Chondrocyte (in vitro differentiated cells): ENCODE results near the gene MED13L. TPM values are rescaled to one million over a fixed set of nuclear protein-coding genes. Genes with fewer than 3 reads are reported as not detected.

Source experiments
- DNase-seq: peaks from one replicate; pipeline ENCODE4 v3.0.0; 2021; ENCODE audit warnings: mixed read lengths, low spot score
- H3K27ac Mint-ChIP-seq: one replicate; pipeline ENCODE4 v1.8.0; 2021; ENCODE audit warnings: mild to moderate bottlenecking, moderate library complexity, mixed read lengths; ENCODE audit not compliant: unreplicated experiment
- H3K27me3 Mint-ChIP-seq: 2 replicates; pipeline ENCODE4 v1.8.0; 2021; ENCODE audit warnings: low read depth, mixed read lengths
- H3K36me3 Mint-ChIP-seq: 2 replicates; pipeline ENCODE4 v1.8.0; 2021; ENCODE audit warnings: low read depth, mixed read lengths
- H3K4me1 Mint-ChIP-seq: 2 replicates; pipeline ENCODE4 v1.8.0; 2021; ENCODE audit warnings: low read depth, mild to moderate bottlenecking, mixed read lengths
- H3K4me3 Mint-ChIP-seq: one replicate; pipeline ENCODE4 v1.8.0; 2021; ENCODE audit warnings: mild to moderate bottlenecking, moderate library complexity, mixed read lengths; ENCODE audit not compliant: unreplicated experiment
- H3K9me3 Mint-ChIP-seq: 2 replicates; pipeline ENCODE4 v1.8.0; 2021; ENCODE audit warnings: low read depth, mixed read lengths
- total RNA-seq: library from RNA; stranded (reverse); gene quantifications from 3 replicates; pipeline ENCODE4 v1.2.1, GENCODE V29; 2021
- TF ChIP-seq, protein P1 (sequence below): fragments of 200-600 bp; sonication (generic); IDR thresholded peaks from 2 replicates; pipeline ENCODE4 v1.5.0; 2021; ENCODE audit warnings: antibody characterized with exemption, mild to moderate bottlenecking, moderate library complexity

The MED13L gene
- total RNA-seq, 1 donor from 2014 or later = 162 TPM

DNA sequence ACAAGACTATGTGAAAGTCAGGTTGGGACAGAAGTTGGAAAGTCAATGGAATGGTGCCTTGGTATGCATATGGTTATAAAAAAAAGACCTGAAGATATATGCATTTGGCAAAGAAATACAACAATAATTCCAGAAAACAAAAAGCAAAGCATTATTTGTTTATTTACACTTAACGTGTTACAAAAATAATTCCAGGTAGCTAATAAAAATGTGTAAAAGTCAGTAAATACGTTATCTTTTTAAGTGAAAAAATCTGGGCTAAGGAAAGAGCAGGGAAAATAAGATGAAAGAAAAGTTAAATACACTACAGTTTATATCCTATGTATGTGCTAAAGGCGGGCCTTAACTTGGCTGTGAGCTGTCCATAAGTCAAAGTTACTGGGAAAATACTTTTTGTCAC is 266.3 kb downstream of the MED13L start:
- DNase-seq = no peak
- Mint-ChIP-seq H3K9me3 (no peaks in the 10 kb centered on the region), H3K36me3 (peaks cover 46% of the 10 kb centered on the region), H3K27me3 (no peaks in the 10 kb centered on the region), H3K4me1 (peaks cover 5% of the 10 kb centered on the region), H3K27ac (no peak overlapping the region), H3K4me3 (no peak overlapping the region)
- TF ChIP-seq, protein P1, sequence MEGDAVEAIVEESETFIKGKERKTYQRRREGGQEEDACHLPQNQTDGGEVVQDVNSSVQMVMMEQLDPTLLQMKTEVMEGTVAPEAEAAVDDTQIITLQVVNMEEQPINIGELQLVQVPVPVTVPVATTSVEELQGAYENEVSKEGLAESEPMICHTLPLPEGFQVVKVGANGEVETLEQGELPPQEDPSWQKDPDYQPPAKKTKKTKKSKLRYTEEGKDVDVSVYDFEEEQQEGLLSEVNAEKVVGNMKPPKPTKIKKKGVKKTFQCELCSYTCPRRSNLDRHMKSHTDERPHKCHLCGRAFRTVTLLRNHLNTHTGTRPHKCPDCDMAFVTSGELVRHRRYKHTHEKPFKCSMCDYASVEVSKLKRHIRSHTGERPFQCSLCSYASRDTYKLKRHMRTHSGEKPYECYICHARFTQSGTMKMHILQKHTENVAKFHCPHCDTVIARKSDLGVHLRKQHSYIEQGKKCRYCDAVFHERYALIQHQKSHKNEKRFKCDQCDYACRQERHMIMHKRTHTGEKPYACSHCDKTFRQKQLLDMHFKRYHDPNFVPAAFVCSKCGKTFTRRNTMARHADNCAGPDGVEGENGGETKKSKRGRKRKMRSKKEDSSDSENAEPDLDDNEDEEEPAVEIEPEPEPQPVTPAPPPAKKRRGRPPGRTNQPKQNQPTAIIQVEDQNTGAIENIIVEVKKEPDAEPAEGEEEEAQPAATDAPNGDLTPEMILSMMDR = no peak

GRCh38 chr12:116010467-116010866 is 267.0 kb downstream of the MED13L start:
- Mint-ChIP-seq H3K4me3 (no peak overlapping the region), H3K27ac (no peak overlapping the region), H3K9me3 (no peaks in the 10 kb centered on the region), H3K4me1 (peaks cover 3% of the 10 kb centered on the region), H3K36me3 (peaks cover 51% of the 10 kb centered on the region), H3K27me3 (no peaks in the 10 kb centered on the region)
- TF ChIP-seq, protein P1 = no peak
- no peak for DNase-seq

DNA sequence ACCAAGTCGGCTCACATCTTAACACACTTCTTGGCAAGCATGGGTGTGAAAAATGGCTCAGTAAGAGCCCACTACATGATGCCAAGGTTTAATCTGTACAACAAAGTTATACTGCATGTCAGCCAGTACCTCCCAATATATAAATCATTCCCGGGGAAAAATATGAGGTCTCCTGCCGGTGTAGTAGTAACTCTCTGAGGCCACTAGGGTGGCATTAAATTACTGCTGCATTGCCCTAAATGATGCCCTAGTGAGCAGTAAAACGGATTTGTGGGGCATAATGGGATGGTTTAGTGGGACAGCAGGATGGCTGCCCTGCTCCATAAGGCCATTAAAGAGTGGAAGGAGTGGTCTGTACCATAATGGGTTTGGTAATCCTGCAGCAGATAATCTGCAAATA is 267.7 kb downstream of the MED13L start:
- Mint-ChIP-seq H3K27ac (no peak overlapping the region), H3K4me3 (no peak overlapping the region), H3K4me1 (peaks cover under 1% of the 10 kb centered on the region), H3K27me3 (no peaks in the 10 kb centered on the region), H3K36me3 (peaks cover 46% of the 10 kb centered on the region), H3K9me3 (no peaks in the 10 kb centered on the region)
- no peak for DNase-seq
- TF ChIP-seq, protein P1 = peak; percentile 65

- peaks cover 36% of the 10 kb centered on the region for H3K36me3 Mint-ChIP-seq
- no peaks in the 10 kb centered on the region for H3K9me3 Mint-ChIP-seq
- H3K27me3 Mint-ChIP-seq = no peaks in the 10 kb centered on the region
- TF ChIP-seq, protein P1 = no peak
- DNase-seq = no peak
- H3K4me3 Mint-ChIP-seq = no peak overlapping the region
- no peak overlapping the region for H3K27ac Mint-ChIP-seq
- H3K4me1 Mint-ChIP-seq = peaks cover 9% of the 10 kb centered on the region
These were observed 271.4 kb downstream of the MED13L start for GRCh38 chr12:116006141-116006540.

DNA sequence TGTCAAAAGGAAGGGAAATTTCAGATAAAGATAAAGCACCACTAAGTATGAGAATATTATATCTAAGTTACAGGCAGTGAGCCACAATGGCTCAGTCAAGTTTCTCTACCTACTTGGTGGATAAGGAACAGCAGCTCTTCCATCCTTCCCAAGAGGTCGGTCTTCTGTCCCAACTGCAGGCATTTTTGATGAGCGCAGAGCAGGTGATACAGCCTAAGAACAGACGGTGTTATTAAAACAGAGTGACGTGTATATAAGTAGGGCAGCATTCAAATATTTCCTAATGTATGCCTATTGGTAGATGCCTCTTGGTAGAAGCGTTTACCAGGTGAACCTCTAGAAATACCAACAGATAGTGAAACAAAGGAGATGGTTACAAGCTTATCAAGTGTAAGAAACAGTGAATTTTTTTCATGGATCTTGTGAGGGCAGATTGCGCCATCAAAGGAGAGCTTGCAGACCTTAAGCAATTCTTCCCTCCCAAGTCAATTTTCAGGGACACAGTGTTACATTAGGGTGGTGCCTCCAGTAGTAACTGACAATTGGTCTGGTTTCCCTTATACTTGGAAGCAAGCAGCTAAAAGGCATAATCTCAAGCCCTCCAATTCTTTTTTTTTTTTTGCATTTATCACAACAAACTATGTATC is 274.5 kb downstream of the MED13L start:
- no peaks in the 10 kb centered on the region for H3K9me3 Mint-ChIP-seq
- H3K4me1 Mint-ChIP-seq = peaks cover 35% of the 10 kb centered on the region
- no peaks in the 10 kb centered on the region for H3K27me3 Mint-ChIP-seq
- peak overlapping the region; percentile 33 for H3K27ac Mint-ChIP-seq
- H3K36me3 Mint-ChIP-seq = peaks cover 20% of the 10 kb centered on the region
- DNase-seq = no peak
- no peak overlapping the region for H3K4me3 Mint-ChIP-seq
- TF ChIP-seq, protein P1 = no peak
